HCT116 (cell line): Measurements from ENCODE around the gene MOB3A. TPM values are rescaled to one million over a fixed set of nuclear protein-coding genes. Genes with fewer than 3 reads are reported as not detected.

ENCODE experiments used
- ATAC-seq: fragments of 200-7000 bp; cut with Tn5 transposase; 2 replicates; pipeline ENCODE4 v1.9.1; 2020; ENCODE audit warnings: mild to moderate bottlenecking, moderate library complexity
- BruUV-seq: library from RNA; stranded (reverse); fragments of 400-500 nt; replicated peaks from 2 replicates; lab custom pipeline; 2021; lab: Mats Ljungman, UMichigan
- CTCF ChIA-PET: fragments of 300-600 bp; sonication (Branson Sonifier 250); formaldehyde crosslinking; loops from one replicate; lab custom pipeline; 2021; ENCODE audit warnings: antibody characterized with exemption; lab: Charles Lee
- POLR2A ChIA-PET: fragments of 300-600, 350-600 bp; sonication (Branson Sonifier 250); formaldehyde crosslinking; loops from one replicate; lab custom pipeline; 2021; ENCODE audit warnings: antibody characterized with exemption; lab: Charles Lee
- RAD21 ChIA-PET, 2 experiments: fragments of 300-600 bp; sonication (Branson Sonifier 250); formaldehyde crosslinking; loops; one replicate each; lab custom pipeline; 2023; ENCODE audit warnings: low total read pairs in 2 of 2; ENCODE audit not compliant: uncharacterized antibody in 2 of 2, unreplicated experiment in 2 of 2, low non-redundant PET in 1 of 2; lab: Charles Lee
- DNase-seq: peaks from one replicate; pipeline ENCODE4 v3.0.0-alpha.2; 2010; ENCODE audit warnings: low read depth, low spot score
- H2AFZ ChIP-seq: fragments of 200-600 bp; shearing (Covaris generic), sonication (generic); 2 replicates; pipeline ENCODE4 v1.6.1; 2017; ENCODE audit warnings: low read depth, mixed run types, mixed read lengths, antibody characterized with exemption, low read length; ENCODE audit not compliant: poor library complexity, severe bottlenecking
- H3K27ac ChIP-seq: 2 replicates; pipeline ENCODE4 v1.5.1; 2012; ENCODE audit warnings: low read depth, low read length
- H3K27me3 ChIP-seq: fragments of 200-600 bp; sonication (generic); 2 replicates; pipeline ENCODE4 v1.6.1; 2016; ENCODE audit warnings: mixed run types, low read length, mixed read lengths; ENCODE audit not compliant: insufficient read depth
- H3K36me3 ChIP-seq, 2 experiments: fragments of 200-500 bp in 1 of 2; fragments of 200-600 bp in 1 of 2; sonication (Bioruptor generic) in 1 of 2; sonication (generic) in 1 of 2; 2 replicates each; pipeline versions ENCODE4 v1.5.1 to v1.6.1; 2014 to 2016; ENCODE audit warnings: low read length in 2 of 2, inconsistent platforms in 1 of 2, mixed read lengths in 1 of 2, mixed run types in 1 of 2; ENCODE audit not compliant: insufficient read depth in 2 of 2, control insufficient read depth in 1 of 2
- H3K4me1 ChIP-seq, 2 experiments: fragments of 200-600 bp in 1 of 2; sonication (generic) in 1 of 2; 2 replicates each; pipeline versions ENCODE4 v1.5.1 to v1.6.1; 2012 to 2017; ENCODE audit warnings: low read length in 2 of 2, inconsistent platforms in 1 of 2, mild to moderate bottlenecking in 1 of 2, mixed read lengths in 1 of 2, mixed run types in 1 of 2, moderate library complexity in 1 of 2; ENCODE audit not compliant: insufficient read depth in 2 of 2, control insufficient read depth in 1 of 2
- H3K4me2 ChIP-seq: fragments of 200-600 bp; sonication (generic); 2 replicates; pipeline ENCODE4 v1.6.1; 2017; ENCODE audit warnings: mixed run types, low read length, mixed read lengths
- H3K4me3 ChIP-seq, 2 experiments: fragments of 200-600 bp in 1 of 2; sonication (generic) in 1 of 2; replicated peaks in 1 of 2; 2 replicates each; pipeline ENCODE4 v1.5.1; 2011 to 2016; ENCODE audit warnings: low read length in 2 of 2, control low read depth in 1 of 2, low read depth in 1 of 2, mild to moderate bottlenecking in 1 of 2, mixed read lengths in 1 of 2, mixed run types in 1 of 2
- H3K79me2 ChIP-seq: fragments of 200-600 bp; sonication (generic); 2 replicates; pipeline ENCODE4 v1.6.1; 2017; ENCODE audit warnings: mild to moderate bottlenecking, mixed run types, low read length, moderate library complexity, mixed read lengths; ENCODE audit not compliant: insufficient read depth
- H3K9ac ChIP-seq: fragments of 200-600 bp; sonication (generic); 2 replicates; pipeline ENCODE4 v1.6.1; 2016; ENCODE audit warnings: low read length, mixed read lengths
- H3K9me2 ChIP-seq: fragments of 200-600 bp; sonication (generic), shearing (Covaris generic); 2 replicates; pipeline ENCODE4 v1.6.1; 2017; ENCODE audit warnings: mixed run types, mild to moderate bottlenecking, moderate library complexity; ENCODE audit not compliant: insufficient read depth
- H3K9me3 ChIP-seq, 2 experiments: fragments of 200-500 bp in 1 of 2; fragments of 200-600 bp in 1 of 2; sonication (Bioruptor generic) in 1 of 2; sonication (generic) in 1 of 2; 2 replicates each; pipeline ENCODE4 v1.6.1; 2014 to 2017; ENCODE audit warnings: low read length in 2 of 2, mixed read lengths in 2 of 2, inconsistent platforms in 1 of 2, low read depth in 1 of 2, mild to moderate bottlenecking in 1 of 2, mixed run types in 1 of 2, moderate library complexity in 1 of 2; ENCODE audit not compliant: control insufficient read depth in 1 of 2, insufficient read depth in 1 of 2
- H4K20me1 ChIP-seq: fragments of 200-600 bp; sonication (generic), shearing (Covaris generic); 2 replicates; pipeline ENCODE4 v1.6.1; 2017; ENCODE audit warnings: mixed run types, mild to moderate bottlenecking, moderate library complexity; ENCODE audit not compliant: insufficient read depth
- ATF3 ChIP-seq: IDR thresholded peaks from 2 replicates; pipeline ENCODE4 v1.6.1; 2012
- CBX3 ChIP-seq: IDR thresholded peaks from 2 replicates; pipeline ENCODE4 v1.6.1; 2012; ENCODE audit warnings: low read depth
- CEBPB ChIP-seq: IDR thresholded peaks from 2 replicates; pipeline ENCODE4 v1.6.1; 2012; ENCODE audit warnings: low read depth
- EGR1 ChIP-seq: IDR thresholded peaks from 2 replicates; pipeline ENCODE4 v1.6.1; 2012; ENCODE audit warnings: low read depth
- EZH2 ChIP-seq: fragments of 200-600 bp; sonication (generic); IDR thresholded peaks from 2 replicates; pipeline ENCODE4 v1.6.1; 2017; ENCODE audit warnings: antibody characterized with exemption, mixed run types
- MAX ChIP-seq: IDR thresholded peaks from 2 replicates; pipeline ENCODE4 v1.6.1; 2012
- RAD21 ChIP-seq: IDR thresholded peaks from 2 replicates; pipeline ENCODE4 v1.6.1; 2012; ENCODE audit warnings: low read depth, mild to moderate bottlenecking
- SRF ChIP-seq: IDR thresholded peaks from 2 replicates; pipeline ENCODE4 v1.6.1; 2012; ENCODE audit warnings: low read depth
- TCF7L2 ChIP-seq: IDR thresholded peaks from 2 replicates; pipeline ENCODE4 v1.7.0; 2011; ENCODE audit warnings: borderline replicate concordance, inconsistent platforms; ENCODE audit not compliant: insufficient read depth, insufficient read length; ENCODE audit errors: extremely low read depth
- intact Hi-C: fragments of 100-400 bp; cut with micrococcal nuclease; formaldehyde crosslinking; loops from 2 replicates; pipeline ENCODE4 v1.10.0; 2022
- total RNA-seq: library from RNA; stranded (reverse); gene quantifications from one replicate; pipeline ENCODE4 v1.2.1, GENCODE V29; 2021; ENCODE audit not compliant: unreplicated experiment
- TF ChIP-seq, protein P1 (sequence below): IDR thresholded peaks from 2 replicates; pipeline ENCODE4 v1.6.1; 2012; ENCODE audit warnings: low read depth

MOB3A gene
- total RNA-seq, 1 experiment from 2014 or later: 32.1 TPM

- DNase-seq: no peak
- H3K4me1 ChIP-seq: peaks cover 48 to 62% of the 10 kb centered on the region in 2 experiments
- no peak overlapping the region for H3K9ac ChIP-seq
- H3K9me3 ChIP-seq: no peaks in the 10 kb centered on the region
- no peaks in the 10 kb centered on the region for H3K36me3 ChIP-seq
- no TSS peak for BruUV-seq
- no peaks in the 10 kb centered on the region for H3K79me2 ChIP-seq
- ATAC-seq: no peak
- POLR2A ChIA-PET: no interaction called here
- RAD21 ChIA-PET: no interaction called here
- TF ChIP-seq CEBPB (no peak), EZH2 (no peak), EGR1 (peak; percentile 28; the same call in 1 of the 2 replicates)
- TF ChIP-seq, all 23 proteins: peak for 1
- no peaks in the 10 kb centered on the region for H4K20me1 ChIP-seq
- H3K9me2 ChIP-seq: no peaks in the 10 kb centered on the region
- intact Hi-C loops: no loop called here
- CTCF ChIA-PET: no interaction called here
- H3K4me3 ChIP-seq: no peak overlapping the region
- no peak overlapping the region for H2AFZ ChIP-seq
- H3K4me2 ChIP-seq: peak overlapping the region; percentile 25
- no peaks in the 10 kb centered on the region for H3K27me3 ChIP-seq
- no peak overlapping the region for H3K27ac ChIP-seq
Measured at GRCh38 chr19:2026770-2027169, 69.4 kb downstream of the MOB3A start.

GRCh38 chr19:2022289-2022688 is 73.8 kb downstream of the MOB3A start:
- ChIA-PET RAD21 (no interaction called here), POLR2A (interaction anchor here (1.0 kb wide), 1 partner anchor 20 kb away, joined by 3 read pairs; no protein-coding TSS in a partner anchor)
- no peaks in the 10 kb centered on the region for H4K20me1 ChIP-seq
- no peaks in the 10 kb centered on the region for H3K36me3 ChIP-seq
- H3K4me3 ChIP-seq: no peak overlapping the region
- no peaks in the 10 kb centered on the region for H3K79me2 ChIP-seq
- no peak for DNase-seq
- no peak overlapping the region for H3K27ac ChIP-seq
- no peak overlapping the region for H3K9ac ChIP-seq
- no peaks in the 10 kb centered on the region for H3K9me2 ChIP-seq
- no TSS peak for BruUV-seq
- no peak for ATAC-seq
- peaks cover 21 to 27% of the 10 kb centered on the region in 2 experiments; a peak in 3 of 4 replicates for H3K4me1 ChIP-seq
- TF ChIP-seq EGR1 (no peak), CBX3 (no peak), TCF7L2 (no peak), SRF (no peak), ATF3 (no peak), RAD21 (no peak), MAX (no peak)
- TF ChIP-seq, protein P1, sequence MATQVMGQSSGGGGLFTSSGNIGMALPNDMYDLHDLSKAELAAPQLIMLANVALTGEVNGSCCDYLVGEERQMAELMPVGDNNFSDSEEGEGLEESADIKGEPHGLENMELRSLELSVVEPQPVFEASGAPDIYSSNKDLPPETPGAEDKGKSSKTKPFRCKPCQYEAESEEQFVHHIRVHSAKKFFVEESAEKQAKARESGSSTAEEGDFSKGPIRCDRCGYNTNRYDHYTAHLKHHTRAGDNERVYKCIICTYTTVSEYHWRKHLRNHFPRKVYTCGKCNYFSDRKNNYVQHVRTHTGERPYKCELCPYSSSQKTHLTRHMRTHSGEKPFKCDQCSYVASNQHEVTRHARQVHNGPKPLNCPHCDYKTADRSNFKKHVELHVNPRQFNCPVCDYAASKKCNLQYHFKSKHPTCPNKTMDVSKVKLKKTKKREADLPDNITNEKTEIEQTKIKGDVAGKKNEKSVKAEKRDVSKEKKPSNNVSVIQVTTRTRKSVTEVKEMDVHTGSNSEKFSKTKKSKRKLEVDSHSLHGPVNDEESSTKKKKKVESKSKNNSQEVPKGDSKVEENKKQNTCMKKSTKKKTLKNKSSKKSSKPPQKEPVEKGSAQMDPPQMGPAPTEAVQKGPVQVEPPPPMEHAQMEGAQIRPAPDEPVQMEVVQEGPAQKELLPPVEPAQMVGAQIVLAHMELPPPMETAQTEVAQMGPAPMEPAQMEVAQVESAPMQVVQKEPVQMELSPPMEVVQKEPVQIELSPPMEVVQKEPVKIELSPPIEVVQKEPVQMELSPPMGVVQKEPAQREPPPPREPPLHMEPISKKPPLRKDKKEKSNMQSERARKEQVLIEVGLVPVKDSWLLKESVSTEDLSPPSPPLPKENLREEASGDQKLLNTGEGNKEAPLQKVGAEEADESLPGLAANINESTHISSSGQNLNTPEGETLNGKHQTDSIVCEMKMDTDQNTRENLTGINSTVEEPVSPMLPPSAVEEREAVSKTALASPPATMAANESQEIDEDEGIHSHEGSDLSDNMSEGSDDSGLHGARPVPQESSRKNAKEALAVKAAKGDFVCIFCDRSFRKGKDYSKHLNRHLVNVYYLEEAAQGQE: no peak
- TF ChIP-seq, all 23 proteins: peak for 0
- CTCF ChIA-PET: no interaction called here
- no peak overlapping the region for H2AFZ ChIP-seq
- intact Hi-C loops: no loop called here
- H3K9me3 ChIP-seq: no peaks in the 10 kb centered on the region
- H3K4me2 ChIP-seq: no peak overlapping the region
- H3K27me3 ChIP-seq: no peaks in the 10 kb centered on the region
